Measurements from ENCODE around the gene LAMTOR4.

Gene LAMTOR4

GRCh38 chr7:100169147-100169850 lies 20.6 kb downstream of the LAMTOR4 start:
- no peak for DNase-seq (ENCODE audit: low read depth)
- no peak overlapping the region for H3K4me3 ChIP-seq (ENCODE audit: low read depth, low read length)
- no peak for TF ChIP-seq CTCF (IDR thresholded peaks at IDR 0.05; ENCODE audit: control insufficient read depth, extremely low read depth, insufficient read depth)

GRCh38 chr7:100170101-100170897 lies 21.6 kb downstream of the LAMTOR4 start:
- no peak overlapping the region for H3K4me3 ChIP-seq (ENCODE audit: low read depth, low read length)
- no peak for DNase-seq (ENCODE audit: low read depth)
- TF ChIP-seq CTCF (IDR thresholded peaks at IDR 0.05; ENCODE audit: control insufficient read depth, extremely low read depth, insufficient read depth), result no peak

- TF ChIP-seq CTCF (IDR thresholded peaks at IDR 0.05; ENCODE audit: control insufficient read depth, extremely low read depth, insufficient read depth), result no peak
- no peak overlapping the region for H3K4me3 ChIP-seq (ENCODE audit: low read depth, low read length)
- DNase-seq (ENCODE audit: low read depth), result no peak
Measured at GRCh38 chr7:100171087-100171681, 22.5 kb downstream of the LAMTOR4 start.

- no peak overlapping the region for H3K4me3 ChIP-seq (ENCODE audit: low read depth, low read length)
- DNase-seq (ENCODE audit: low read depth), result no peak
- TF ChIP-seq CTCF (IDR thresholded peaks at IDR 0.05; ENCODE audit: control insufficient read depth, extremely low read depth, insufficient read depth), result no peak
Measured at GRCh38 chr7:100171840-100172239, 23.1 kb downstream of the LAMTOR4 start.

- no peak overlapping the region for H3K4me3 ChIP-seq (ENCODE audit: low read depth, low read length)
- DNase-seq (ENCODE audit: low read depth), result no peak
- TF ChIP-seq CTCF (IDR thresholded peaks at IDR 0.05; ENCODE audit: control insufficient read depth, extremely low read depth, insufficient read depth), result no peak
Measured at GRCh38 chr7:100173806-100174495, 25.2 kb downstream of the LAMTOR4 start.

GRCh38 chr7:100174582-100174981 lies 25.9 kb downstream of the LAMTOR4 start:
- no peak for DNase-seq (ENCODE audit: low read depth)
- H3K4me3 ChIP-seq (ENCODE audit: low read depth, low read length), result no peak overlapping the region
- no peak for TF ChIP-seq CTCF (IDR thresholded peaks at IDR 0.05; ENCODE audit: control insufficient read depth, extremely low read depth, insufficient read depth)
